ENCODE measurements around the gene BICDL1.

Gene BICDL1

GRCh38 chr12:120081641-120082040 is 92.6 kb downstream of the BICDL1 start:
- no peak for DNase-seq

- no peak for DNase-seq
Measured at GRCh38 chr12:120085920-120086645, 97.0 kb downstream of the BICDL1 start.

- DNase-seq, result peak; percentile 99
Measured at GRCh38 chr12:120086801-120087621, 98.0 kb downstream of the BICDL1 start.

GRCh38 chr12:120089105-120089504 is 100.1 kb downstream of the BICDL1 start:
- DNase-seq, result no peak

- no peak for DNase-seq
Measured at GRCh38 chr12:120089796-120090195, 100.8 kb downstream of the BICDL1 start.

- DNase-seq, result no peak
Measured at GRCh38 chr12:120090206-120090605, 101.2 kb downstream of the BICDL1 start.

- no peak for DNase-seq
Measured at GRCh38 chr12:120090626-120091295, 101.7 kb downstream of the BICDL1 start.

- DNase-seq, result no peak
Measured at GRCh38 chr12:120091371-120092090, 102.5 kb downstream of the BICDL1 start.

- no peak for DNase-seq
Measured at GRCh38 chr12:120092551-120093335, 103.7 kb downstream of the BICDL1 start.

- no peak for DNase-seq
Measured at GRCh38 chr12:120093336-120093591, 104.2 kb downstream of the BICDL1 start.

- no peak for DNase-seq
Measured at GRCh38 chr12:120093592-120094355, 104.7 kb downstream of the BICDL1 start.

- no peak for DNase-seq
Measured at GRCh38 chr12:120094485-120094884, 105.4 kb downstream of the BICDL1 start.

GRCh38 chr12:120095331-120095730 is 106.3 kb downstream of the BICDL1 start:
- DNase-seq, result no peak

GRCh38 chr12:120095736-120096135 is 106.7 kb downstream of the BICDL1 start:
- DNase-seq, result no peak

- no peak for DNase-seq
Measured at GRCh38 chr12:120096671-120097202, 107.7 kb downstream of the BICDL1 start.

GRCh38 chr12:120098756-120099470 is 109.9 kb downstream of the BICDL1 start:
- DNase-seq, result no peak

- DNase-seq, result no peak
Measured at GRCh38 chr12:120099738-120100137, 110.7 kb downstream of the BICDL1 start.

GRCh38 chr12:120100630-120101029 is 111.6 kb downstream of the BICDL1 start:
- DNase-seq, result no peak

- DNase-seq, result no peak
Measured at GRCh38 chr12:120101182-120101581, 112.1 kb downstream of the BICDL1 start.

- no peak for DNase-seq
Measured at GRCh38 chr12:120101617-120102016, 112.6 kb downstream of the BICDL1 start.
